SK-N-SH (cell line): Measurements from ENCODE around the gene UBR2.

Experiments used
- CTCF ChIP-seq: fragments of 200-600 bp; sonication (generic); IDR thresholded peaks from 2 replicates; pipeline ENCODE4 v1.6.1; 2017; ENCODE audit warnings: antibody characterized with exemption, mild to moderate bottlenecking, moderate library complexity
- EZH2phosphoT487 ChIP-seq: fragments of 200-600 bp; sonication (generic); IDR thresholded peaks from 2 replicates; pipeline ENCODE4 v1.6.1; 2017; ENCODE audit warnings: low read depth, mixed run types, mild to moderate bottlenecking, antibody characterized with exemption, moderate library complexity, borderline replicate concordance
- GABPA ChIP-seq: IDR thresholded peaks from 2 replicates; pipeline ENCODE4 v1.4.0; 2012; ENCODE audit warnings: low read depth, mild to moderate bottlenecking
- GATA2 ChIP-seq: sonication (generic); formaldehyde crosslinking; IDR thresholded peaks from 2 replicates; pipeline ENCODE4 v1.5.0; 2020; ENCODE audit warnings: mild to moderate bottlenecking, missing genetic modification reagents
- PBX3 ChIP-seq: IDR thresholded peaks from 2 replicates; pipeline ENCODE4; 2012
- POLR2AphosphoS5 ChIP-seq: IDR thresholded peaks from 2 replicates; pipeline ENCODE4 v1.6.1; 2012; ENCODE audit warnings: low read depth, low read length
- RAD21 ChIP-seq: IDR thresholded peaks from 2 replicates; pipeline ENCODE4 v1.6.1; 2012; ENCODE audit warnings: mild to moderate bottlenecking, low read length
- REST ChIP-seq: IDR thresholded peaks from 2 replicates; pipeline ENCODE4 v1.6.1; 2012; ENCODE audit warnings: mild to moderate bottlenecking, low read depth, low read length, moderate library complexity
- RFX5 ChIP-seq: IDR thresholded peaks from 2 replicates; pipeline ENCODE4 v1.6.1; 2012; ENCODE audit warnings: mild to moderate bottlenecking, improper control_type of control experiment, low read length
- TAF1 ChIP-seq: IDR thresholded peaks from 2 replicates; pipeline ENCODE4 v1.6.1; 2012; ENCODE audit warnings: low read depth, mild to moderate bottlenecking, low read length, moderate library complexity, borderline replicate concordance
- USF2 ChIP-seq: fragments of 150-350 bp; IDR thresholded peaks from 2 replicates; pipeline ENCODE4 v1.6.1; 2017; ENCODE audit warnings: antibody characterized with exemption, low read length, low read depth, borderline replicate concordance

- TF ChIP-seq CTCF (no peak), RAD21 (no peak), GABPA (no peak), REST (no peak), TAF1 (no peak), RFX5 (no peak), POLR2AphosphoS5 (no peak), PBX3 (no peak), USF2 (no peak), GATA2 (no peak), EZH2phosphoT487 (no peak)
Observed at GRCh38 chr6:42727627-42728026, 163.8 kb downstream of the UBR2 start.
